BJ (cell line): Measurements from ENCODE around the gene CSPG5. TPM values are rescaled to one million over a fixed set of nuclear protein-coding genes. Genes with fewer than 3 reads are reported as not detected.

ENCODE experiments used
- CTCF ChIA-PET: fragments of 350-600 bp; formaldehyde crosslinking; extraction: SDS; loops from one replicate; lab custom pipeline; 2021; ENCODE audit warnings: antibody characterized with exemption, inconsistent platforms; lab: Yijun Ruan, JAX
- POLR2A ChIA-PET: fragments of 300-600 bp; sonication (Branson Sonifier 250); formaldehyde crosslinking; extraction: SDS; loops from one replicate; lab custom pipeline; 2021; ENCODE audit warnings: antibody characterized with exemption; lab: Charles Lee
- DNase-seq: peaks from one replicate; pipeline ENCODE4 v3.0.0-alpha.2; 2011; ENCODE audit warnings: low read depth
- H3K27me3 ChIP-seq: 2 replicates; pipeline ENCODE4 v1.6.0; 2011; ENCODE audit warnings: low read length; ENCODE audit not compliant: control insufficient read depth, insufficient read depth
- H3K36me3 ChIP-seq: 2 replicates; pipeline ENCODE4 v1.5.1; 2011; ENCODE audit warnings: low read length; ENCODE audit not compliant: control insufficient read depth, insufficient read depth
- H3K4me3 ChIP-seq: 2 replicates; pipeline ENCODE4 v1.5.1; 2011; ENCODE audit warnings: low read depth, mild to moderate bottlenecking, control low read depth, low read length
- CTCF ChIP-seq: IDR thresholded peaks from 2 replicates; pipeline ENCODE4 v1.5.1; 2011; ENCODE audit warnings: low read depth, mild to moderate bottlenecking, control low read depth, inconsistent platforms, low read length, moderate library complexity; ENCODE audit not compliant: insufficient read depth
- polyA plus RNA-seq: library from polyadenylated mRNA; depleted of rRNA; stranded (reverse); fragments of >200 nt; gene quantifications from 2 replicates; pipeline ENCODE4 v1.2.3, GENCODE V29; 2011

Gene CSPG5
- polyA plus RNA-seq, 1 experiment: 0.04 TPM

GRCh38 chr3:47533996-47534454, 44.6 kb downstream of the CSPG5 start:
- no peak for TF ChIP-seq CTCF
- ChIA-PET POLR2A (no interaction called here), CTCF (interaction anchor here (0.9 to 5.9 kb wide), 3 partner anchors 12 to 270 kb away, joined by 3 to 37 read pairs (median 4); no protein-coding TSS in a partner anchor)
- no peak for DNase-seq
- Histone ChIP-seq H3K27me3 (no peaks in the 10 kb centered on the region; the same call in 1 of the 2 replicates), H3K36me3 (no peaks in the 10 kb centered on the region), H3K4me3 (no peak overlapping the region)

GRCh38 chr3:47533481-47533880, 45.2 kb downstream of the CSPG5 start:
- no peaks in the 10 kb centered on the region; the same call in 1 of the 2 replicates for H3K27me3 ChIP-seq
- DNase-seq: no peak
- no peaks in the 10 kb centered on the region for H3K36me3 ChIP-seq
- ChIA-PET POLR2A (no interaction called here), CTCF (interaction anchor here (0.6 to 5.9 kb wide), 3 partner anchors 11 to 271 kb away, joined by 3 to 37 read pairs (median 4); no protein-coding TSS in a partner anchor)
- no peak overlapping the region for H3K4me3 ChIP-seq
- no peak for TF ChIP-seq CTCF

- CTCF ChIA-PET: no interaction called here
- no peak for TF ChIP-seq CTCF
- POLR2A ChIA-PET: no interaction called here
- Histone ChIP-seq H3K4me3 (no peak overlapping the region), H3K27me3 (no peaks in the 10 kb centered on the region), H3K36me3 (no peaks in the 10 kb centered on the region)
- no peak for DNase-seq
Measured at GRCh38 chr3:47527952-47528725, 50.5 kb downstream of the CSPG5 start.

GRCh38 chr3:47525617-47526016, 53.0 kb downstream of the CSPG5 start:
- ChIA-PET POLR2A (no interaction called here), CTCF (interaction anchor here (0.7 to 0.9 kb wide), 2 partner anchors 262 to 313 kb away, joined by 3 read pairs; no protein-coding TSS in a partner anchor)
- DNase-seq: no peak
- Histone ChIP-seq H3K27me3 (no peaks in the 10 kb centered on the region), H3K36me3 (no peaks in the 10 kb centered on the region), H3K4me3 (no peak overlapping the region)
- no peak for TF ChIP-seq CTCF

GRCh38 chr3:47523310-47524073, 55.2 kb downstream of the CSPG5 start:
- TF ChIP-seq CTCF: no peak
- ChIA-PET POLR2A (no interaction called here), CTCF (interaction anchor here (0.9 to 3.9 kb wide), 11 partner anchors 8 to 635 kb away, joined by 3 to 62 read pairs (median 4); partner anchors contain the start of gene DHX30)
- Histone ChIP-seq H3K36me3 (no peaks in the 10 kb centered on the region), H3K27me3 (no peaks in the 10 kb centered on the region), H3K4me3 (no peak overlapping the region)
- DNase-seq: no peak
